ENCODE results near the gene ZP1.

DNA sequence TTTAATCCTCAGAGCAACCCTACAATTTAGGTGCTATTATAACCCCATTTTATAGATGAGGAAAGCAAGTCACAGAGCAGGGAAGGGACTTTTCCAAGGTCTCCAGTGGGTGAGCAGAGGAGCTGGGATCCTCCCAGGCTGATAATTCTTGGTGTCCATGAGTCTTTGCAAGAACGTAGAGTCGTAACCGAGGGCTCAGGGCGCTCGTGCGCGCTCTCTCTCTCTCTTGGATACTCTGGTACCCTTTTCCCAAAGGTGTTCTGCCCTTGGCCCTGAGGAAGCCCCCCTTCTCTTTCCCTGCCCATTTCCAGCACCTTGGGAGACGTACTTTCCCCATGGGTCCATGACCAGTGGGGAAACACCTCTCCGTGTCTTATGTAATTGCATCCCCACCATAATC lies 5.2 kb upstream of the ZP1 start:
- TF ChIP-seq, protein P1, sequence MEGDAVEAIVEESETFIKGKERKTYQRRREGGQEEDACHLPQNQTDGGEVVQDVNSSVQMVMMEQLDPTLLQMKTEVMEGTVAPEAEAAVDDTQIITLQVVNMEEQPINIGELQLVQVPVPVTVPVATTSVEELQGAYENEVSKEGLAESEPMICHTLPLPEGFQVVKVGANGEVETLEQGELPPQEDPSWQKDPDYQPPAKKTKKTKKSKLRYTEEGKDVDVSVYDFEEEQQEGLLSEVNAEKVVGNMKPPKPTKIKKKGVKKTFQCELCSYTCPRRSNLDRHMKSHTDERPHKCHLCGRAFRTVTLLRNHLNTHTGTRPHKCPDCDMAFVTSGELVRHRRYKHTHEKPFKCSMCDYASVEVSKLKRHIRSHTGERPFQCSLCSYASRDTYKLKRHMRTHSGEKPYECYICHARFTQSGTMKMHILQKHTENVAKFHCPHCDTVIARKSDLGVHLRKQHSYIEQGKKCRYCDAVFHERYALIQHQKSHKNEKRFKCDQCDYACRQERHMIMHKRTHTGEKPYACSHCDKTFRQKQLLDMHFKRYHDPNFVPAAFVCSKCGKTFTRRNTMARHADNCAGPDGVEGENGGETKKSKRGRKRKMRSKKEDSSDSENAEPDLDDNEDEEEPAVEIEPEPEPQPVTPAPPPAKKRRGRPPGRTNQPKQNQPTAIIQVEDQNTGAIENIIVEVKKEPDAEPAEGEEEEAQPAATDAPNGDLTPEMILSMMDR (IDR thresholded peaks at IDR 0.05; ENCODE audit: low read depth, low read length, poor library complexity, severe bottlenecking): no peak
- TF ChIP-seq EZH2phosphoT487 (IDR thresholded peaks at IDR 0.05; ENCODE audit: borderline replicate concordance, low read length): no peak

Data from DOHH2 (cell line).